HCT116 (cell line): Measurements from ENCODE around the gene NNT. TPM values are rescaled to one million over a fixed set of nuclear protein-coding genes. Genes with fewer than 3 reads are reported as not detected.
A peak's percentile ranks its signal among the peaks of the same experiment; 100 is the strongest.

Experiments
- ATAC-seq: fragments of 200-7000 bp; cut with Tn5 transposase; 2 replicates; pipeline ENCODE4 v1.9.1; 2020; ENCODE audit warnings: mild to moderate bottlenecking, moderate library complexity
- BruUV-seq: library from RNA; stranded (reverse); fragments of 400-500 nt; replicated peaks from 2 replicates; lab custom pipeline; 2021; lab: Mats Ljungman, UMichigan
- CTCF ChIA-PET: fragments of 300-600 bp; sonication (Branson Sonifier 250); formaldehyde crosslinking; loops from one replicate; lab custom pipeline; 2021; ENCODE audit warnings: antibody characterized with exemption; lab: Charles Lee
- POLR2A ChIA-PET: fragments of 300-600, 350-600 bp; sonication (Branson Sonifier 250); formaldehyde crosslinking; loops from one replicate; lab custom pipeline; 2021; ENCODE audit warnings: antibody characterized with exemption; lab: Charles Lee
- RAD21 ChIA-PET, 2 experiments: fragments of 300-600 bp; sonication (Branson Sonifier 250); formaldehyde crosslinking; loops; one replicate each; lab custom pipeline; 2023; ENCODE audit warnings: low total read pairs in 2 of 2; ENCODE audit not compliant: uncharacterized antibody in 2 of 2, unreplicated experiment in 2 of 2, low non-redundant PET in 1 of 2; lab: Charles Lee
- DNase-seq: peaks from one replicate; pipeline ENCODE4 v3.0.0-alpha.2; 2010; ENCODE audit warnings: low read depth, low spot score
- H2AFZ ChIP-seq: fragments of 200-600 bp; shearing (Covaris generic), sonication (generic); 2 replicates; pipeline ENCODE4 v1.6.1; 2017; ENCODE audit warnings: low read depth, mixed run types, mixed read lengths, antibody characterized with exemption, low read length; ENCODE audit not compliant: poor library complexity, severe bottlenecking
- H3K27ac ChIP-seq: 2 replicates; pipeline ENCODE4 v1.5.1; 2012; ENCODE audit warnings: low read depth, low read length
- H3K27me3 ChIP-seq: fragments of 200-600 bp; sonication (generic); 2 replicates; pipeline ENCODE4 v1.6.1; 2016; ENCODE audit warnings: mixed run types, low read length, mixed read lengths; ENCODE audit not compliant: insufficient read depth
- H3K36me3 ChIP-seq, 2 experiments: fragments of 200-500 bp in 1 of 2; fragments of 200-600 bp in 1 of 2; sonication (Bioruptor generic) in 1 of 2; sonication (generic) in 1 of 2; 2 replicates each; pipeline versions ENCODE4 v1.5.1 to v1.6.1; 2014 to 2016; ENCODE audit warnings: low read length in 2 of 2, inconsistent platforms in 1 of 2, mixed read lengths in 1 of 2, mixed run types in 1 of 2; ENCODE audit not compliant: insufficient read depth in 2 of 2, control insufficient read depth in 1 of 2
- H3K4me1 ChIP-seq, 2 experiments: fragments of 200-600 bp in 1 of 2; sonication (generic) in 1 of 2; 2 replicates each; pipeline versions ENCODE4 v1.5.1 to v1.6.1; 2012 to 2017; ENCODE audit warnings: low read length in 2 of 2, inconsistent platforms in 1 of 2, mild to moderate bottlenecking in 1 of 2, mixed read lengths in 1 of 2, mixed run types in 1 of 2, moderate library complexity in 1 of 2; ENCODE audit not compliant: insufficient read depth in 2 of 2, control insufficient read depth in 1 of 2
- H3K4me2 ChIP-seq: fragments of 200-600 bp; sonication (generic); 2 replicates; pipeline ENCODE4 v1.6.1; 2017; ENCODE audit warnings: mixed run types, low read length, mixed read lengths
- H3K4me3 ChIP-seq, 2 experiments: fragments of 200-600 bp in 1 of 2; sonication (generic) in 1 of 2; replicated peaks in 1 of 2; 2 replicates each; pipeline ENCODE4 v1.5.1; 2011 to 2016; ENCODE audit warnings: low read length in 2 of 2, control low read depth in 1 of 2, low read depth in 1 of 2, mild to moderate bottlenecking in 1 of 2, mixed read lengths in 1 of 2, mixed run types in 1 of 2
- H3K79me2 ChIP-seq: fragments of 200-600 bp; sonication (generic); 2 replicates; pipeline ENCODE4 v1.6.1; 2017; ENCODE audit warnings: mild to moderate bottlenecking, mixed run types, low read length, moderate library complexity, mixed read lengths; ENCODE audit not compliant: insufficient read depth
- H3K9ac ChIP-seq: fragments of 200-600 bp; sonication (generic); 2 replicates; pipeline ENCODE4 v1.6.1; 2016; ENCODE audit warnings: low read length, mixed read lengths
- H3K9me2 ChIP-seq: fragments of 200-600 bp; sonication (generic), shearing (Covaris generic); 2 replicates; pipeline ENCODE4 v1.6.1; 2017; ENCODE audit warnings: mixed run types, mild to moderate bottlenecking, moderate library complexity; ENCODE audit not compliant: insufficient read depth
- H3K9me3 ChIP-seq, 2 experiments: fragments of 200-500 bp in 1 of 2; fragments of 200-600 bp in 1 of 2; sonication (Bioruptor generic) in 1 of 2; sonication (generic) in 1 of 2; 2 replicates each; pipeline ENCODE4 v1.6.1; 2014 to 2017; ENCODE audit warnings: low read length in 2 of 2, mixed read lengths in 2 of 2, inconsistent platforms in 1 of 2, low read depth in 1 of 2, mild to moderate bottlenecking in 1 of 2, mixed run types in 1 of 2, moderate library complexity in 1 of 2; ENCODE audit not compliant: control insufficient read depth in 1 of 2, insufficient read depth in 1 of 2
- H4K20me1 ChIP-seq: fragments of 200-600 bp; sonication (generic), shearing (Covaris generic); 2 replicates; pipeline ENCODE4 v1.6.1; 2017; ENCODE audit warnings: mixed run types, mild to moderate bottlenecking, moderate library complexity; ENCODE audit not compliant: insufficient read depth
- FOSL1 ChIP-seq: IDR thresholded peaks from 2 replicates; pipeline ENCODE4 v1.6.1; 2012; ENCODE audit warnings: low read depth
- JUND ChIP-seq: IDR thresholded peaks from 2 replicates; pipeline ENCODE4 v1.6.1; 2012
- SIN3A ChIP-seq: IDR thresholded peaks from 2 replicates; pipeline ENCODE4 v1.6.1; 2012; ENCODE audit warnings: low read depth
- SRF ChIP-seq: IDR thresholded peaks from 2 replicates; pipeline ENCODE4 v1.6.1; 2012; ENCODE audit warnings: low read depth
- intact Hi-C: fragments of 100-400 bp; cut with micrococcal nuclease; formaldehyde crosslinking; loops from 2 replicates; pipeline ENCODE4 v1.10.0; 2022
- total RNA-seq: library from RNA; stranded (reverse); gene quantifications from one replicate; pipeline ENCODE4 v1.2.1, GENCODE V29; 2021; ENCODE audit not compliant: unreplicated experiment
- TF ChIP-seq, protein P1 (sequence below): IDR thresholded peaks from 2 replicates; pipeline ENCODE4 v1.6.1; 2012
- TF ChIP-seq, protein P2 (sequence below), 3 experiments: fragments of 200-600 bp in 1 of 3; sonication (generic) in 1 of 3; IDR thresholded peaks in 2 of 3; conservative IDR thresholded peaks in 1 of 3; 2 replicates each; pipeline ENCODE4 v1.5.1; 2012 to 2017; ENCODE audit warnings: low read depth in 2 of 3, low read length in 2 of 3, antibody characterized with exemption in 1 of 3, borderline replicate concordance in 1 of 3, control low read depth in 1 of 3, mild to moderate bottlenecking in 1 of 3, mixed read lengths in 1 of 3, mixed run types in 1 of 3, moderate library complexity in 1 of 3; ENCODE audit not compliant: insufficient read depth in 1 of 3
- TF ChIP-seq, protein P3 (sequence below): IDR thresholded peaks from 2 replicates; pipeline ENCODE4 v1.6.1; 2012; ENCODE audit warnings: low read depth

The NNT gene
- total RNA-seq, 1 experiment from 2014 or later, result 0.32 TPM

DNA sequence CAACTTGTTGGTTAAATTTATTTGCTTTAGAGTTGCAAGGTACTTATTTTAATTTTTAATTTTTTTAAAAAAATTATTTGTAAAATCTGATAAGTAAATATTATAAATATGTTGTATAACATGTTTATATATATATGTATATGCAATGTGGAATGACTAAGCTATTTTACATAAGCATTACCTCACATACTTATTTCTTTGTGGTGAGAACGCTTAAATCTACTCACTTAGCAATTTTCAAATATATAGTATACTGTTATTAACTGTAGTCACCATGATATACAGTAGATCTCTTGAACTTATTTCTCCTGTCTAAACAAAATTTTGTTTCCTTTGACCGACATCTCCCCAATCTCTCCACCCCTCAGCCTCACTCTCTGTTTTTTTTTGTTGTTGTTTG lies 147.8 kb downstream of the NNT start:
- Histone ChIP-seq H3K4me1 (no peaks in the 10 kb centered on the region), H3K27me3 (no peaks in the 10 kb centered on the region), H3K36me3 (no peaks in the 10 kb centered on the region), H3K4me3 (no peak overlapping the region), H2AFZ (no peak overlapping the region), H3K27ac (no peak overlapping the region), H3K9ac (no peak overlapping the region), H3K9me2 (no peaks in the 10 kb centered on the region), H3K4me2 (no peak overlapping the region), H4K20me1 (no peaks in the 10 kb centered on the region), H3K79me2 (no peaks in the 10 kb centered on the region), H3K9me3 (no peaks in the 10 kb centered on the region)
- RAD21 ChIA-PET, result no interaction called here
- ATAC-seq, result no peak
- intact Hi-C loops, result no loop called here
- CTCF ChIA-PET, result no interaction called here
- BruUV-seq, result no TSS peak
- no peak for DNase-seq
- TF ChIP-seq SIN3A, result no peak
- no peak for TF ChIP-seq SRF
- POLR2A ChIA-PET, result no interaction called here

DNA sequence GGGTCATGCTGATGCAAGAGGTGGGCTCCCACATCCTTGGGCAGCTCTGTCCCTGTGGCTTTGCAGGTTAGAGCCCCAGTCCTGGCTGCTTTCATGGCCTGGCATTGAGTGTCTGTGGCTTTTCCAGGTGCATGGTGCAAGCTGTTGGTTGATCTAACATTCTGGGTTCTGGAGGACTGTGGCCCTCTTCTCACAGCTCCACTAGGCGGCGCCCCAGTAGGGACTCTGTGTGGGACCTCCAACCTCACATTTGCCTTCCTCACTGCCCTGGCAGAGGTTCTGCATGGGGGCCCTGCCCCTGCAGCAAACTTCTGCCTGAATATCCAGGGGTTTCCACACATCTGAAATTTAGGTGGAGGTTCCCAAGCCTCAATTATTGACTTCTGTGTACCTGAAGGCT lies 150.1 kb downstream of the NNT start:
- TF ChIP-seq, protein P1, sequence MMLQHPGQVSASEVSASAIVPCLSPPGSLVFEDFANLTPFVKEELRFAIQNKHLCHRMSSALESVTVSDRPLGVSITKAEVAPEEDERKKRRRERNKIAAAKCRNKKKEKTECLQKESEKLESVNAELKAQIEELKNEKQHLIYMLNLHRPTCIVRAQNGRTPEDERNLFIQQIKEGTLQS, result no peak
- TF ChIP-seq, protein P2, sequence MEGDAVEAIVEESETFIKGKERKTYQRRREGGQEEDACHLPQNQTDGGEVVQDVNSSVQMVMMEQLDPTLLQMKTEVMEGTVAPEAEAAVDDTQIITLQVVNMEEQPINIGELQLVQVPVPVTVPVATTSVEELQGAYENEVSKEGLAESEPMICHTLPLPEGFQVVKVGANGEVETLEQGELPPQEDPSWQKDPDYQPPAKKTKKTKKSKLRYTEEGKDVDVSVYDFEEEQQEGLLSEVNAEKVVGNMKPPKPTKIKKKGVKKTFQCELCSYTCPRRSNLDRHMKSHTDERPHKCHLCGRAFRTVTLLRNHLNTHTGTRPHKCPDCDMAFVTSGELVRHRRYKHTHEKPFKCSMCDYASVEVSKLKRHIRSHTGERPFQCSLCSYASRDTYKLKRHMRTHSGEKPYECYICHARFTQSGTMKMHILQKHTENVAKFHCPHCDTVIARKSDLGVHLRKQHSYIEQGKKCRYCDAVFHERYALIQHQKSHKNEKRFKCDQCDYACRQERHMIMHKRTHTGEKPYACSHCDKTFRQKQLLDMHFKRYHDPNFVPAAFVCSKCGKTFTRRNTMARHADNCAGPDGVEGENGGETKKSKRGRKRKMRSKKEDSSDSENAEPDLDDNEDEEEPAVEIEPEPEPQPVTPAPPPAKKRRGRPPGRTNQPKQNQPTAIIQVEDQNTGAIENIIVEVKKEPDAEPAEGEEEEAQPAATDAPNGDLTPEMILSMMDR (IDR thresholded peaks at IDR 0.05 in 2 of 3, conservative IDR thresholded peaks at IDR 0.05 in 1 of 3; ENCODE audit: borderline replicate concordance in 1 of 3, insufficient read depth in 1 of 3, low read depth in 2 of 3, low read length in 2 of 3), result peak in 2 of 3 experiments; percentile 17; a peak in 2 of 6 replicates
- TF ChIP-seq FOSL1 (no peak), JUND (no peak)
- TF ChIP-seq, protein P3, sequence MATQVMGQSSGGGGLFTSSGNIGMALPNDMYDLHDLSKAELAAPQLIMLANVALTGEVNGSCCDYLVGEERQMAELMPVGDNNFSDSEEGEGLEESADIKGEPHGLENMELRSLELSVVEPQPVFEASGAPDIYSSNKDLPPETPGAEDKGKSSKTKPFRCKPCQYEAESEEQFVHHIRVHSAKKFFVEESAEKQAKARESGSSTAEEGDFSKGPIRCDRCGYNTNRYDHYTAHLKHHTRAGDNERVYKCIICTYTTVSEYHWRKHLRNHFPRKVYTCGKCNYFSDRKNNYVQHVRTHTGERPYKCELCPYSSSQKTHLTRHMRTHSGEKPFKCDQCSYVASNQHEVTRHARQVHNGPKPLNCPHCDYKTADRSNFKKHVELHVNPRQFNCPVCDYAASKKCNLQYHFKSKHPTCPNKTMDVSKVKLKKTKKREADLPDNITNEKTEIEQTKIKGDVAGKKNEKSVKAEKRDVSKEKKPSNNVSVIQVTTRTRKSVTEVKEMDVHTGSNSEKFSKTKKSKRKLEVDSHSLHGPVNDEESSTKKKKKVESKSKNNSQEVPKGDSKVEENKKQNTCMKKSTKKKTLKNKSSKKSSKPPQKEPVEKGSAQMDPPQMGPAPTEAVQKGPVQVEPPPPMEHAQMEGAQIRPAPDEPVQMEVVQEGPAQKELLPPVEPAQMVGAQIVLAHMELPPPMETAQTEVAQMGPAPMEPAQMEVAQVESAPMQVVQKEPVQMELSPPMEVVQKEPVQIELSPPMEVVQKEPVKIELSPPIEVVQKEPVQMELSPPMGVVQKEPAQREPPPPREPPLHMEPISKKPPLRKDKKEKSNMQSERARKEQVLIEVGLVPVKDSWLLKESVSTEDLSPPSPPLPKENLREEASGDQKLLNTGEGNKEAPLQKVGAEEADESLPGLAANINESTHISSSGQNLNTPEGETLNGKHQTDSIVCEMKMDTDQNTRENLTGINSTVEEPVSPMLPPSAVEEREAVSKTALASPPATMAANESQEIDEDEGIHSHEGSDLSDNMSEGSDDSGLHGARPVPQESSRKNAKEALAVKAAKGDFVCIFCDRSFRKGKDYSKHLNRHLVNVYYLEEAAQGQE, result no peak
- POLR2A ChIA-PET, result no interaction called here
- Histone ChIP-seq H3K4me3 (no peak overlapping the region), H3K79me2 (no peaks in the 10 kb centered on the region), H3K4me2 (no peak overlapping the region), H3K27ac (no peak overlapping the region), H3K4me1 (no peaks in the 10 kb centered on the region), H3K9me2 (no peaks in the 10 kb centered on the region), H3K36me3 (no peaks in the 10 kb centered on the region), H3K9me3 (no peaks in the 10 kb centered on the region), H3K9ac (no peak overlapping the region), H3K27me3 (no peaks in the 10 kb centered on the region), H2AFZ (no peak overlapping the region), H4K20me1 (no peaks in the 10 kb centered on the region)
- intact Hi-C loops, result no loop called here
- BruUV-seq, result no TSS peak
- CTCF ChIA-PET, result no interaction called here
- no peak for DNase-seq
- ATAC-seq, result no peak
- RAD21 ChIA-PET, result no interaction called here
